Measurements from ENCODE around the gene USP15. TPM values are rescaled to one million over a fixed set of nuclear protein-coding genes. Genes with fewer than 3 reads are reported as not detected.
"Not testable (repeated sequence)": the region's sequence is repeated elsewhere in the genome, so short reads cannot be mapped to it uniquely, and the experiment has no call there.

The USP15 gene
- total RNA-seq, 1 experiment from 2014 or later, result 14.1 TPM

DNA sequence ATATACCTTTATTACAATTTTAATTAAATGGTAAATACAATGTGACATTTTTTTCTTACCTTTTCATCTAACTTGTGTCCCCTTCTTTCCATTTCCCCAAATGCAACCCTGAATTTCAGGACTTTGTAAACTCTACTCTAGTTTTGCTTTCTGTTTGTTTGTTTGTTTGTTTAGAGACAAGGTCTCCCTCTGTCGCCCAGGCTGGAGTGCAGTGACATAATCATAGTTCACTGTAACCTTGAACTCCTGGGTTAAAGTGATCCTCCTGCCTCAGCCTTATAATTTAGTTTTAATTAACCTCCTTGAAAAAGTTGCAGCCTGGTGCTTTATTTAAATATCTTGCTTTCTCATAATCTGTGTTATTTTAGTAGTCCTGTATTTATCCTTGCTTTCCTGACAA is 147.4 kb downstream of the USP15 start:
- no peak for DNase-seq (ENCODE audit: low spot score)
- in situ Hi-C loops (cut with HindIII; ENCODE audit: low sequenced_read_pairs), result no loop called here

DNA sequence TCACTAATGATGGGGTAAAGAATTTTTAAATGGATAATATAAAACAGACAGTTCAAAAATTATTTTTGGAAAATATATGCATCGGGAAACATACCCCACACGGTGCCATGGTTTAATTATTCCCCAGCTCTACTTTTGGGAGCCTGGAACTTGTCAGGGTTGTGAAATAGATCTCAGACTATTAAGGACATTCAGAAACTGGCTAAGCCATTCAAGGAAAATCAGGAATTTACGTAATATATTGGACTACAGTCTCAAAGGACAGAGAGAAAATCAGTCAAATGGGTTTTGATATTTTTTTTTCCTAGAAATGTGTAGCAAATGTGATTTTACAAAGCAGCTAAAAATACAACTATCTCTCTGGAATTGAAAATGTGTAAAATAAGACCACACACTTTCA is 148.9 kb downstream of the USP15 start:
- in situ Hi-C loops (cut with HindIII; ENCODE audit: low sequenced_read_pairs), result no loop called here
- DNase-seq (ENCODE audit: low spot score), result no peak

DNA sequence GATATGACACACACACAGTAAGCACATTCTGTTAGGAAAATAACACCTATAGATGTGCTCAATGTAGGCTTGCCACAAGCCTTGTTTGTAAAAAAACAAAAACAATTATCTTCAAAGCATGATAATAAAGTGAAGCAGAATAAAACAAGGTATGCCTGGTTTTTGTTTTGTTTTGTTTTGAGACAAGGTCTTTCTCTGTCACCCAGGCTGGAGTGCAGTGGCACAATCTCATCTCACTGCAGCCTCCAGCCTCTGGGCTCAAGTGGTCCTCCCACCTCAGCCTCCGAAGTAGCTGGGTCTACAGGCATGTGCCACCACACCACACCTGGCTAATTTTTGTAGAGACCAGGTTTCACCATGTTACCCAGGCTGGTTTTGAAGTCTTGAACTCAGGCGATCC is 154.0 kb downstream of the USP15 start:
- no peak for DNase-seq (ENCODE audit: low spot score)
- in situ Hi-C loops (cut with HindIII; ENCODE audit: low sequenced_read_pairs), result no loop called here

GRCh38 chr12:62426089-62426488 is 165.9 kb downstream of the USP15 start:
- no peak for DNase-seq (ENCODE audit: low spot score)
- in situ Hi-C loops (cut with HindIII; ENCODE audit: low sequenced_read_pairs), result no loop called here

GRCh38 chr12:62429457-62429856 is 169.3 kb downstream of the USP15 start:
- in situ Hi-C loops (cut with HindIII; ENCODE audit: low sequenced_read_pairs), result no loop called here
- DNase-seq (ENCODE audit: low spot score), result no peak

DNA sequence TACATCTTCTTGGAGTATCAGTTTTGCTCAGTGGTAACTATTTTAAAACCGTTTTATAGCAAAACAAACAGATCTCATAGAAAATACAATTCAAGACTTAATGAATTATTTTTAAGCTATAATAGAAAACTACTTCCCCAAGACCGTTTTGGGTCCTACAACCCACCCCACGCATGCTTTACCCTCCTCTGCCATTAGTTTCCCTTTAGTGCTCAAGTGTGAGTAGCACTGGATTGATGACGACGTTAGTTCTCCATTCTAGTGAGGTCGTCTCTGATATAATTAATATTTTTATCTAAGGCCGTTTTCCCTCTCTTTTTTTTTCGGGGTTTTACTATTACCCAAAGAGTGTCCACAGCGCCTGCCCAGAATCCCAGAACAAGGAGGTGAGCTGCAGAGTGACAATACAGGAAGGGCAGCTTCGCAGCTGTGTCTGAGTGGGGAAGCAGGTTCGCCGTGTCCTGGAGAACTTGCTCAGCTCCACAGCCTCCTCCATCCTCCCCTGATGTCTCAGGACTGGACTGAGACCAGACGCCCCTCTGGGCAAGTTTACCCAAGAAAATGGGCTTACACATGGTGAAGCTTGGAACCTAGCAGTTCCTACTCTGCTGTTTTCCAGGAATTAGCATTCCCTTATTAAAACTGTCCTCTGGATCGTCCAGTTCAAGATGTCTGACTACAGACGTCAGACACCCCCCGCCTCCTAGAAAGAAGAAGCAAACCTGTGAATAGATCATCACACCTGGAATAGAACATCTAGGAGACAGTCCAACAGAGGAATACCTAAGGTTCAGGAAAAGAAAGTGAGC is 174.5 kb downstream of the USP15 start:
- in situ Hi-C loops (cut with HindIII; ENCODE audit: low sequenced_read_pairs), result no loop called here
- DNase-seq (ENCODE audit: low spot score), result no peak

GRCh38 chr12:62435303-62436163 is 175.3 kb downstream of the USP15 start:
- peak; percentile 33 for DNase-seq (ENCODE audit: low spot score)
- in situ Hi-C loops (cut with HindIII; ENCODE audit: low sequenced_read_pairs), result no loop called here

DNA sequence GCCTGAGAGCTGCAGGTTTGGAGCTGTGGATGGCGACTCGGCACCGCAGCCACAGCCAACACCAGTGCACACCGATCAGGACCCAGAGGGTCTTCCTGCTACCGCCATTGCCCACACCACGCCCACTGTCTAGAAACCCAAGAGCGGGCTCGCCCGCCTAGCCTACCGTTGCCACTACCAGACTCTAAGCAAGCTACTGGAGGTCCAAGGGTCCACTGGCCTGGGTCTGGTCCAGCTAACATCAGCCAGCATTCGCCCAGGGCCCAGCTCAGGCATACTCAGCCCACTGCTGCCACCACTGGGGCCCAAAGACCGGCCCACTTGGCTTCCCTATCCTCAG is 175.9 kb downstream of the USP15 start:
- DNase-seq (ENCODE audit: low spot score), result no peak
- in situ Hi-C loops (cut with HindIII; ENCODE audit: low sequenced_read_pairs), result no loop called here

GRCh38 chr12:62438098-62438692 is 178.0 kb downstream of the USP15 start:
- peak; percentile 58 for DNase-seq (ENCODE audit: low spot score)
- in situ Hi-C loops (cut with HindIII; ENCODE audit: low sequenced_read_pairs), result no loop called here

DNA sequence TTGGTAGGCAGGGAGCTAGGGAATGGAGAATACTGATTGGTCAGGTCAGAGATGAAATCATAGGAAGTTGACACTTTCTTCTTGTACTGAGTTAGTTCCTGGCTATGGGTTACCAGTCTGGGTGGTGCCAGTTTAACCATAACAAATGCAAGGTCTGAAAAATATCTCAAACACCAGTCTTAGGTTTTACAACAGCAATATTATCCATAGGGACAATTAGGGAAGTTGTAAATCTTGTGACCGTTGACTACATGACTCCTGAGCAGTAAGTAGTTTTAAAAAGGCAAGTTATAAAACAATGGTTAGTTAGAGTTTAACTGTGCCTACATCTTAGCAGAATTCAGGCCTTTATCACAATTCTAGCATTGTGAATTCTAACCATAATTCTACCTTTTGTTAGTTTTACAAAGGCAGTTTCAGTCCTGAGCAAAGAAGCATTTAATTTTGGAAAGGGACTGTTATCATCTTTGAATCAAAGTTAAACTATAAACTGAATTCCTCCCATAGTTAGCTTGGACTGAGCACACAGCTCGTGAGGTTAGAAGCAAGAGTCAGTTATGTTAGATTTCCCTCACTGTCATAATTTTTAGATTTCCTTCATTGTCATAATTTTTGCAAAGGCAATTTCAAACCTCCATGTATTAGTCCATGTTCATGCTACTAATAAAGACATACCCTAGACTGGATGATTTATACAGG is 186.7 kb downstream of the USP15 start:
- in situ Hi-C loops (cut with HindIII; ENCODE audit: low sequenced_read_pairs), result no loop called here
- no peak for DNase-seq (ENCODE audit: low spot score)

GRCh38 chr12:62448436-62448835 is 188.2 kb downstream of the USP15 start:
- in situ Hi-C loops (cut with HindIII; ENCODE audit: low sequenced_read_pairs), result no loop called here
- DNase-seq (ENCODE audit: low spot score), result no peak

GRCh38 chr12:62455429-62455828 is 195.2 kb downstream of the USP15 start:
- DNase-seq (ENCODE audit: low spot score); in situ Hi-C loops (cut with HindIII; ENCODE audit: low sequenced_read_pairs): not testable (repeated sequence)

DNA sequence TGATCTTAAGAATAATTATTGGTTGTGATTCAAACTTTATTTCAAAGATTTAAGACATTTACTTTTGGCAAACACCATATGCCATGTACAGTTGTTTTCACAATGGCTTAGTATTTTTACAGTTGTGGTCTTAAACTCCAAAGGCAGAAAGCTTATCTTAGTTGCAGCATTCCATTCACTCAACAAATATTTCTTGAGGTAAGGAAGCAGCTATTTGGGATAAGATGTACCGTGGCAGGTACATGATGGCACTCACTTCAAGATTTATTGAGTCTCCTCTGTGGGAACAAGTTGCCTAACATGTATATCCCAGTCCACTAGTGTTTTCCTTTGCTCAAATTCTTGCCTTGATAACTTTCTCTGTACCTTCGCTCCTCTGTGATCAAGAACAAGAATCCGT is 198.4 kb downstream of the USP15 start:
- in situ Hi-C loops (cut with HindIII; ENCODE audit: low sequenced_read_pairs), result no loop called here
- DNase-seq (ENCODE audit: low spot score), result no peak

DNA sequence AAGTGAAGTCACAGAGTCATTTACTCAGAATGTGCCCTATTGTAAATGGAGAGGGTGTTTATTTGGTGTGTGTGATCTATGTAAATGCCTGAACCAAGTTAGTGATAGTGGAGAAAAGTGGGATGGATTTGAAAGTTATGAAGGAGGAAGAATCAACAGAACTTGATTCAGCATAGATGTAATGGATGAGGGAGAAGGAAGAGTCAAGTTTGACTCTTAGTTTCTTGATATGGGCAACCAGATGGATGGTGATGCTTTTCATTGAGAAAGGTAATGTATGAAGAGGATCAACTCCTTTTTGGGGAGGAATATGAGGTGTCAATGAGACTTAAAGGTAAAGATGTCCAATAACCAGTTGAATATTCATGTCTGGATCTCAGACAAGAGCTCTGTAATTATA is 199.8 kb downstream of the USP15 start:
- no peak for DNase-seq (ENCODE audit: low spot score)

DNA sequence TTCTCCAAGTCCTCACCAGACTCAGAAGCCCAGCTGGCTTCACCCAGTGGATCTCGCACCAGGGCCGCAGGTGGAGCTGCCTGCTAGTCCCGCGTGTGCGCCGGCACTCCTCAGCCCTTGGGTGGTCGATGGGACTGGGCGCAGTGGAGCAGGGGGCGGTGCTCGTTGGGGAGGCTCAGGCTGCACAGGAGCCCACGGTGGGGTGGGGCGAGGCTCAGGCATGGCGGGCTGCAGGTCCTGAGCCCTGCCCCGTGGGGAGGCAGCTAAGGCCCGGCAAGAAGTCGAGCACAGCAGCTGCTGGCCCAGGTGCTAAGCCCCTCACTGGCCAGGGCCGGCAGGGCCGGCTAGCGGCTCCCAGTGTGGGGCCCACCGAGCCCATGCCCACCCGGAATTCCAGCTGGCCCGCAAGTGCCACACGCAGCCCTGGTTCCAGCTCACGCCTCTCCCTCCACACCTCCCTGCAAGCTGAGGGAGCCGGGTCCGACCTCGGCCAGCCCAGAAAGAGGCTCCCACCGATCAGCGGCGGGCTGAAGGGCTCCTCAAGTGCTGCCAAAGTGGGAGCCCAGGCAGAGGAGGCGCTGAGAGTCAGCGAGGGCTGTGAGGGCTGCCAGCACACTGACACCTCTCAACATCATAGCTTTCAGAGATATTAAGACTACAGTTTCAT is 201.1 kb downstream of the USP15 start:
- in situ Hi-C loops (cut with HindIII; ENCODE audit: low sequenced_read_pairs); DNase-seq (ENCODE audit: low spot score): not testable (repeated sequence)

More for the DNA sequence above, 199.8 kb downstream of the USP15 start:
- in situ Hi-C loops (cut with HindIII; ENCODE audit: low sequenced_read_pairs), result no loop called here

- in situ Hi-C loops (cut with HindIII; ENCODE audit: low sequenced_read_pairs); DNase-seq (ENCODE audit: low spot score): not testable (repeated sequence)
Measured at GRCh38 chr12:62463252-62463651, 203.0 kb downstream of the USP15 start.
